ENCODE data around the gene GADD45A. TPM values are rescaled to one million over a fixed set of nuclear protein-coding genes. Genes with fewer than 3 reads are reported as not detected.

The GADD45A gene
- total and polyA plus RNA-seq, 12 donors = 26.2 to 148 (median 59.7) TPM

GRCh38 chr1:67700692-67701410 lies 15.8 kb downstream of the GADD45A start:
- H3K36me3 ChIP-seq = peaks cover 0 to 28% (median 3%) of the 10 kb centered on the region in 9 donors
- H3K4me1 ChIP-seq = peaks cover 0 to 19% (median 9%) of the 10 kb centered on the region in 9 donors
- peak overlapping the region in 5 of 10 donors; percentile 24 to 50 (median 38) for H3K27ac ChIP-seq
- DNase-seq (peak in 1 of 2 donors; percentile 38), ATAC-seq (peak; percentile 60 to 96 (median 92))
- WGBS, 2 donors = 56 to 59% methylated on average over 8 of the region's 8 CpGs
- H3K9me3 ChIP-seq = no peaks in the 10 kb centered on the region
- peak in 6 of 9 donors; percentile 15 to 55 (median 36) for TF ChIP-seq CTCF (IDR thresholded peaks at IDR 0.05)
- H3K27me3 ChIP-seq = no peaks in the 10 kb centered on the region
- H3K4me3 ChIP-seq = no peak overlapping the region
- intact Hi-C loops (cut with DNase I) = no loop called here

- Histone ChIP-seq H3K4me3 (no peak overlapping the region), H3K27ac (no peak overlapping the region), H3K4me1 (peaks cover 0 to 22% (median 13%) of the 10 kb centered on the region in 9 donors), H3K36me3 (peaks cover 0 to 36% (median 3%) of the 10 kb centered on the region in 9 donors), H3K9me3 (no peaks in the 10 kb centered on the region), H3K27me3 (no peaks in the 10 kb centered on the region)
- 96% methylated on average over 2 of the region's 2 CpGs for WGBS, 2 donors
- TF ChIP-seq CTCF (IDR thresholded peaks at IDR 0.05) = no peak
- intact Hi-C loops (cut with DNase I) = no loop called here
- no peak for ATAC-seq
- DNase-seq = no peak
Observed at GRCh38 chr1:67701876-67702275, 16.9 kb downstream of the GADD45A start.

- Histone ChIP-seq H3K27me3 (no peaks in the 10 kb centered on the region), H3K4me1 (peaks cover 0 to 33% (median 13%) of the 10 kb centered on the region in 9 donors), H3K4me3 (no peak overlapping the region), H3K27ac (no peak overlapping the region), H3K9me3 (no peaks in the 10 kb centered on the region), H3K36me3 (peaks cover 0 to 36% (median 3%) of the 10 kb centered on the region in 9 donors)
- 90 to 91% methylated on average over 3 of the region's 3 CpGs for whole genome bisulfite sequencing, 2 donors
- no peak for TF ChIP-seq CTCF (IDR thresholded peaks at IDR 0.05)
- no peak for ATAC-seq
- DNase-seq = no peak
- intact Hi-C loops (cut with DNase I) = no loop called here
Observed at GRCh38 chr1:67704351-67704750, 19.4 kb downstream of the GADD45A start.

GRCh38 chr1:67705735-67706453 lies 20.9 kb downstream of the GADD45A start:
- H3K4me3 ChIP-seq = no peak overlapping the region
- ATAC-seq = no peak
- no peaks in the 10 kb centered on the region for H3K9me3 ChIP-seq
- peak overlapping the region in 2 of 10 donors; percentile 4 to 13 for H3K27ac ChIP-seq
- peaks cover 4 to 36% (median 13%) of the 10 kb centered on the region in 9 donors for H3K4me1 ChIP-seq
- DNase-seq = no peak
- 60% methylated on average over 10 of the region's 10 CpGs for WGBS, 2 donors
- no peak for TF ChIP-seq CTCF (IDR thresholded peaks at IDR 0.05)
- H3K27me3 ChIP-seq = no peaks in the 10 kb centered on the region
- intact Hi-C loops (cut with DNase I) = no loop called here
- peaks cover 0 to 36% (median 3%) of the 10 kb centered on the region in 9 donors for H3K36me3 ChIP-seq
